HG03066 (cell line): ENCODE measurements around the gene CYYR1.
"Not testable (repeated sequence)": the region's sequence is repeated elsewhere in the genome, so short reads cannot be mapped to it uniquely, and the experiment has no call there.

ENCODE experiments used
- ATAC-seq: cut with Tn5 transposase; IDR thresholded peaks from one replicate; pipeline ENCODE4 v1.9.1; 2021; ENCODE audit warnings: low read depth; ENCODE audit not compliant: unreplicated experiment

Gene CYYR1

GRCh38 chr21:26495283-26495849 is 77.7 kb downstream of the CYYR1 start:
- no peak for ATAC-seq

GRCh38 chr21:26491663-26492062 is 81.4 kb downstream of the CYYR1 start:
- ATAC-seq, result no peak

GRCh38 chr21:26490771-26491170 is 82.3 kb downstream of the CYYR1 start:
- ATAC-seq, result no peak

- ATAC-seq, result no peak
Observed at GRCh38 chr21:26489781-26490180, 83.3 kb downstream of the CYYR1 start.

GRCh38 chr21:26487981-26488480 is 85.1 kb downstream of the CYYR1 start:
- ATAC-seq, result no peak

- no peak for ATAC-seq
Observed at GRCh38 chr21:26473471-26473870, 99.6 kb downstream of the CYYR1 start.

- ATAC-seq, result no peak
Observed at GRCh38 chr21:26471099-26471471, 102.0 kb downstream of the CYYR1 start.

- no peak for ATAC-seq
Observed at GRCh38 chr21:26470351-26471098, 102.6 kb downstream of the CYYR1 start.

GRCh38 chr21:26469789-26470188 is 103.3 kb downstream of the CYYR1 start:
- ATAC-seq, result no peak

GRCh38 chr21:26465916-26466315 is 107.2 kb downstream of the CYYR1 start:
- ATAC-seq, result no peak

- ATAC-seq, result no peak
Observed at GRCh38 chr21:26461500-26461899, 111.6 kb downstream of the CYYR1 start.

- ATAC-seq, result no peak
Observed at GRCh38 chr21:26460621-26461020, 112.5 kb downstream of the CYYR1 start.

- ATAC-seq, result not testable (repeated sequence)
Observed at GRCh38 chr21:26458854-26459253, 114.2 kb downstream of the CYYR1 start.

GRCh38 chr21:26457817-26458216 is 115.3 kb downstream of the CYYR1 start:
- no peak for ATAC-seq

GRCh38 chr21:26453267-26453666 is 119.8 kb downstream of the CYYR1 start:
- no peak for ATAC-seq

GRCh38 chr21:26451081-26451740 is 121.9 kb downstream of the CYYR1 start:
- ATAC-seq, result no peak

GRCh38 chr21:26449161-26449560 is 123.9 kb downstream of the CYYR1 start:
- ATAC-seq, result no peak

- no peak for ATAC-seq
Observed at GRCh38 chr21:26448751-26449150, 124.3 kb downstream of the CYYR1 start.

- no peak for ATAC-seq
Observed at GRCh38 chr21:26447932-26448475, 125.1 kb downstream of the CYYR1 start.

GRCh38 chr21:26445440-26445839 is 127.6 kb downstream of the CYYR1 start:
- no peak for ATAC-seq

GRCh38 chr21:26444646-26445045 is 128.4 kb downstream of the CYYR1 start:
- ATAC-seq, result no peak
